Fibroblast of pulmonary artery (primary cell): ENCODE data around the gene LGR4.

Source experiments
- DNase-seq: peaks from one replicate; pipeline ENCODE4 v3.0.0-alpha.2; 2010; ENCODE audit warnings: low read depth
- H3K4me3 ChIP-seq: replicated peaks from 2 replicates; pipeline ENCODE4 v1.5.1; 2011; ENCODE audit warnings: low read depth, mild to moderate bottlenecking, control low read depth, low read length, moderate library complexity
- TF ChIP-seq, protein P1 (sequence below): IDR thresholded peaks from 2 replicates; pipeline ENCODE4 v1.5.1; 2011; ENCODE audit warnings: mild to moderate bottlenecking, control low read depth, low read length, inconsistent platforms; ENCODE audit errors: missing control alignments

LGR4 gene

DNA sequence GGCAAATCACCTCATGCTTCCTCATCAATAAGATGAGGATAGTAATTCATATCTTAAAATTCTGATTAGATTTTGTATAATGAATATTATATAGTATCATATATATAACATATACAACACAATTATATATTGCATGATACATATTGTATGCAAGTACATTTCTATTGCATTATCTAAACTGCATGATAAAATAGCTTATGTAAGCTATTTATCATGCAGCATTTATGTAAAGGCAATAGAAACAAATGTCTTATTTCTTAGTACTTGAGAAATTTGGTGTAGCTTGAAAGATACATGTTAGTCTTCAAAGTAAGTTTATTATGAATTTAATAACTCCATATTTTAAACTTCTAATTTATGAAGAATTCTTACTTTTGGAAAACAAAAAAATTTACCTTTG lies 28.5 kb upstream of the LGR4 start:
- H3K4me3 ChIP-seq, result no peak overlapping the region
- no peak for DNase-seq
- TF ChIP-seq, protein P1, sequence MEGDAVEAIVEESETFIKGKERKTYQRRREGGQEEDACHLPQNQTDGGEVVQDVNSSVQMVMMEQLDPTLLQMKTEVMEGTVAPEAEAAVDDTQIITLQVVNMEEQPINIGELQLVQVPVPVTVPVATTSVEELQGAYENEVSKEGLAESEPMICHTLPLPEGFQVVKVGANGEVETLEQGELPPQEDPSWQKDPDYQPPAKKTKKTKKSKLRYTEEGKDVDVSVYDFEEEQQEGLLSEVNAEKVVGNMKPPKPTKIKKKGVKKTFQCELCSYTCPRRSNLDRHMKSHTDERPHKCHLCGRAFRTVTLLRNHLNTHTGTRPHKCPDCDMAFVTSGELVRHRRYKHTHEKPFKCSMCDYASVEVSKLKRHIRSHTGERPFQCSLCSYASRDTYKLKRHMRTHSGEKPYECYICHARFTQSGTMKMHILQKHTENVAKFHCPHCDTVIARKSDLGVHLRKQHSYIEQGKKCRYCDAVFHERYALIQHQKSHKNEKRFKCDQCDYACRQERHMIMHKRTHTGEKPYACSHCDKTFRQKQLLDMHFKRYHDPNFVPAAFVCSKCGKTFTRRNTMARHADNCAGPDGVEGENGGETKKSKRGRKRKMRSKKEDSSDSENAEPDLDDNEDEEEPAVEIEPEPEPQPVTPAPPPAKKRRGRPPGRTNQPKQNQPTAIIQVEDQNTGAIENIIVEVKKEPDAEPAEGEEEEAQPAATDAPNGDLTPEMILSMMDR, result no peak

DNA sequence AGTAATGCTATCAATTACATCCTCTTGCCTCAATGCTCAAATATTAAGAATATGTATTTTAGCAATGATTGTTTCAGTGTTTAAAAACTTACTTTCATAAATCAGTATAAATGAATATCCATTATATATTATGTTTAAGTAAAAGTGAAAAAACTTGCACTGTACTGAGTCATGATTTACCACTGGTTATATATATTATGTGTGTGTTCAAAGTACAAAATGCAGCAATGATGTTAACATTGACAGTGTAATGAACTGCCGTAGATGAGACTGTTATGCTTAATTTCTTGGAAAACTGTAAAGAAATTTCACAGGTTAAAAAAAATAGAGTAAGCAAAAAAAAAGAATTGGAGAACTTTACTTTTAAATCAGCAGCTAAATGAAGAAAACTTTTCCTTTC lies 25.3 kb upstream of the LGR4 start:
- H3K4me3 ChIP-seq, result no peak overlapping the region
- no peak for DNase-seq
- TF ChIP-seq, protein P1, result no peak

DNA sequence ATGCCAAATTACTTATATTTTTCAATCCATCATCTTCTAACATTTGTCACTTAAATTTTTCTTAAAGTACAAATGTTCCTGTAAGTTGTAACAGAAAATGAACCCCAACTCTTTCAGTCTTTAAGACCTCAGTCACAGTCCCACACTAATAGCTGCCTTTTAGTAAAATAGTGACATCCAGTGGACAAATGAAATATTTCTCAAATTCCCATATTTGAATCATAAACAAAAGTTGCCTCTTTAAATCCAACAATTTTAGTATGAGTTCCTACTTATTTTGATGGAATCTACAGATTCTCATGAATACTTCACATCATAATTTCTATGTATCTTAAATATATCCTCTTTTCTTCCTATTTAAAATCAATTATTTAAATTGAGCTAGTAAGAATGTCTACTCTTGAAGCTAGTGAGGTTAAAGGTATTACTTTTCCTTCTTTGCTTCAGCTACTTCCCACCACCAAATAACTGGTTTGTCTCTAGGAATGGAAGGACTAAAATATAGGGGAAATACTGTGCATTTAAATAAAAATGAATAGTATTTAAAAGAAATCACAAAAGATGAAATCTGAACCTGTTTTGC lies 24.8 kb upstream of the LGR4 start:
- peak; percentile 52 for DNase-seq
- TF ChIP-seq, protein P1, result peak; percentile 53
- no peak overlapping the region for H3K4me3 ChIP-seq

DNA sequence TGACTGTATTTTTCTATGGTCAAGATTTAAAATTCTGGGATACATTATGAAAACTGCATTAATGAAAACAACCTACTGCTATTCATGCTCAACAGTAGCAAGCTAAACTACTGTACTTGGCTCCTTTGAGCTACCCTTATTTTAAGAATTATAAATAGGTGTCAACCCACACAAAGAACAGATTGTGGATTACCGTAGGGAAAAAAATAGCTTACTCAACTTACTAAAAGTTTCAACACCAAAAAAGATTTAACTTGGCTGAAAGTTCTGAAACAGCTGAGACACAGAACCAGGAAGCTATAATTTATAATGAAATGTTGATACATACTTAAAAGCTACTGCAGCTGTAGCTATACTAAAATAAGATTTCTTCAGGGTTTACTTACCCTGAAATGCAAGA lies 23.9 kb upstream of the LGR4 start:
- TF ChIP-seq, protein P1, result no peak
- peak; percentile 15 for DNase-seq
- no peak overlapping the region for H3K4me3 ChIP-seq

DNA sequence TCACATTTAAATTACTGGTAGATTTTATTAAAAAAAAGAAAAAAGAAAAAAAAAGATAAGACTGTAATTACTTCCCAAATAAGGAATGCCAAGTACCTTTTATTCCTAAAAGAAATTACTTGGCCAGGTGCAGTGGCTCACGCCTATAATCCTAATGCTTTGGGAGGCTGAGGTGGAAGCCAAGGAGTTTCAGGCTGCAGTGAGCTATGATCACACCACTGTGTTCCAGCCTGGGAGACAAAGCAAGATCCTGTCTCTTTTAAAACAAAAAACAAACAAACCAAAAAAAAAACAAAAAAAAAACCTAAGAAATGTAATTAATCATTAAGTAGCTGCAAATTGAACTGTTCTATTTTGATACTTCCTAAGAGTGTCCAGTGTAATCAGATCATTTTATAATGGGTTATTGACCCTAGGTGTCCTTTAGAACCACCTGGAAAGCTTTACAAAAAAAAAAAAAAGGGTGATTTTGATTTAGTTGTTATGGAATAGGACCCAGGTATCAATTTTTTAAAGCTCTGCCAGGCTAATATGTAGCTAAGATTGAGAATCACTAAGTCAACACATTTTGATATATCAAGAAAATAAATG lies 23.2 kb upstream of the LGR4 start:
- H3K4me3 ChIP-seq, result no peak overlapping the region
- TF ChIP-seq, protein P1, result no peak
- DNase-seq, result no peak

DNA sequence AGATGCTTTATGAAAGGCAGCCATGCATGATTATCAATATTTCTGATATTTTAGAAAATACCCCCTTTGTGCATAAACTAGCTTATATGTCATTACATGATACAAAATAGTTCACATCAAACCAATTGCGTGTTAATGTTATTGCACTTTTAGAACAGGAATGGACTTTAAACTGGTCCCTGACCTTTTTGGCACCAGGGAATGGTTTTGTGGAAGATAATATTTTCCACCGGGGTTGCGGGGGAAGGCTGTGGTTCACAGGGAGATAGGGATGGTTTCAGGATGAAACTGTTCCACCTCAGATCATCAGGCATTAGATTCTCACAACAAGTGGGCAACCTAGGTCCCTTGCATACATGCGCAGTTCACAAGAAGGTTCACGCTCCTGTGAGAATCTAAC lies 16.5 kb upstream of the LGR4 start:
- no peak for DNase-seq
- TF ChIP-seq, protein P1, result no peak
- no peak overlapping the region for H3K4me3 ChIP-seq

DNA sequence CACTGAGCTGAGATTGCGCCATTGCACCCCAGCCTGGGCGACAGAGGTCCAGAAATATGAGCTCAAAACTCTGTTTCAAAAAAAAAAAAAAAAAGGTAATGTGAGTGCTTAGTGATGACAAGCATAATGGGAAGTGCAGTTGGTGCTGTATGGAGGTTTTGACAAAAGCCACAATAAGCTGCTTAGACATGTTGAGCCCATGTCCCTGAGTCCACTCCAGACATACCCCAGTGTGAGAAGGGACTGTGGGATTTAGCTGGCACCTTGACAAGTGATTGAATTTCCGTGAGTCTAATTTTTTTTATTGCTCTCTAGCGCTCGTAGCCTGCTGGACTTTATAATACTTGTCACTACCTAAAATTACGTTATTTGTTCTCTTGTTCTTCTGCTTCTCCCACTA lies 15.1 kb upstream of the LGR4 start:
- TF ChIP-seq, protein P1, result no peak
- H3K4me3 ChIP-seq, result no peak overlapping the region
- DNase-seq, result no peak
